ENCODE results near the gene FAF2. TPM values are rescaled to one million over a fixed set of nuclear protein-coding genes. Genes with fewer than 3 reads are reported as not detected.

FAF2 gene
- total and polyA plus RNA-seq, 4 donors = 12.7 to 28.3 (median 16.5) TPM

GRCh38 chr5:176420972-176421544 is 27.1 kb upstream of the FAF2 start:
- no peak overlapping the region for H3K4me3 ChIP-seq (ENCODE audit: low read depth in 1 of 3, low read length in 3 of 3)
- no peaks in the 10 kb centered on the region for H3K36me3 ChIP-seq (ENCODE audit: control insufficient read depth in 4 of 4, insufficient read depth in 3 of 4, low read depth in 1 of 4, low read length in 3 of 4)
- no peak for TF ChIP-seq YY1 (IDR thresholded peaks at IDR 0.05)
- TF ChIP-seq JUND (IDR thresholded peaks at IDR 0.05) = no peak
- TF ChIP-seq MAX (IDR thresholded peaks at IDR 0.05) = no peak
- TF ChIP-seq REST (IDR thresholded peaks at IDR 0.05) = no peak
- TF ChIP-seq FOXA1 (IDR thresholded peaks at IDR 0.05) = no peak
- no peak for TF ChIP-seq ZBTB33 (IDR thresholded peaks at IDR 0.05)
- no peak for TF ChIP-seq SP1 (IDR thresholded peaks at IDR 0.05)
- no peak for TF ChIP-seq NR2F2 (IDR thresholded peaks at IDR 0.05)
- no peak for TF ChIP-seq EGR1 (IDR thresholded peaks at IDR 0.05; ENCODE audit: low read depth in 2 of 2)
- no peak for TF ChIP-seq RAD21 (IDR thresholded peaks at IDR 0.05)
- H3K9me3 ChIP-seq (ENCODE audit: control insufficient read depth in 4 of 4, low read length in 3 of 4) = no peaks in the 10 kb centered on the region
- H3K4me1 ChIP-seq (ENCODE audit: control insufficient read depth in 4 of 4, insufficient read depth in 4 of 4, low read length in 3 of 4) = peaks cover 0 to 7% (median 6%) of the 10 kb centered on the region in 4 donors
- peaks cover 0 to 2% (median 0%) of the 10 kb centered on the region in 4 donors for H3K27me3 ChIP-seq (ENCODE audit: control insufficient read depth in 4 of 4, insufficient read depth in 4 of 4, low read length in 3 of 4)
- no peak for DNase-seq (ENCODE audit: low spot score)
- no peak overlapping the region for H3K9ac ChIP-seq (ENCODE audit: low read depth in 1 of 2, low read length in 2 of 2)
- WGBS = 75% methylated on average over 2 of the region's 2 CpGs
- no peak overlapping the region for H3K27ac ChIP-seq (ENCODE audit: low read depth in 1 of 2, low read length in 2 of 2)

DNA sequence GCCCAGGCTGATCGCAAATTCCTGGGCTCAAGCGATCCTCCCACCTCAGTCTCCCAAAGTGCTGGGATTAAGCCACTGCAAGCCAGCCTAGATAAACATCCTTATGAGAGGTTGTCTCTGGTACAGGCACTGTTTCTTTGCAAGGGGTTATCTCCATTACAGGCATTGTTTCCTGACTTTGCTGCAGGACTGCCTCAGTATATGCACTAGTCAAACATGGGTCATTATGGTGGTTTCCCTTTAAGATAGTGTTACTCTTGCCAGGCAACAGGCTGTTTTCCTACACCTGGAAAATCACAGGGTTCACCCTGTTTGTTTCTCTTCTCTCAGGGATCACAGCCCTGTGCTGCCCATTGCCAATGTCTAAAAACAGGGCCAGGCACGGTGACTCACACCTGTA is 24.0 kb upstream of the FAF2 start:
- no peaks in the 10 kb centered on the region for H3K9me3 ChIP-seq (ENCODE audit: control insufficient read depth in 4 of 4, low read length in 3 of 4)
- 90% methylated on average over 3 of the region's 3 CpGs for WGBS
- TF ChIP-seq RAD21 (IDR thresholded peaks at IDR 0.05) = no peak
- no peak for TF ChIP-seq HNF4G (IDR thresholded peaks at IDR 0.05)
- no peak for TF ChIP-seq ATF3 (IDR thresholded peaks at IDR 0.05)
- H3K9ac ChIP-seq (ENCODE audit: low read depth in 1 of 2, low read length in 2 of 2) = no peak overlapping the region
- no peaks in the 10 kb centered on the region for H3K36me3 ChIP-seq (ENCODE audit: control insufficient read depth in 4 of 4, insufficient read depth in 3 of 4, low read depth in 1 of 4, low read length in 3 of 4)
- H3K27ac ChIP-seq (ENCODE audit: low read depth in 1 of 2, low read length in 2 of 2) = no peak overlapping the region
- no peak for DNase-seq (ENCODE audit: low spot score)
- H3K4me1 ChIP-seq (ENCODE audit: control insufficient read depth in 4 of 4, insufficient read depth in 4 of 4, low read length in 3 of 4) = no peaks in the 10 kb centered on the region
- H3K4me3 ChIP-seq (ENCODE audit: low read depth in 1 of 3, low read length in 3 of 3) = no peak overlapping the region
- H3K27me3 ChIP-seq (ENCODE audit: control insufficient read depth in 4 of 4, insufficient read depth in 4 of 4, low read length in 3 of 4) = peaks cover 0 to 2% (median 0%) of the 10 kb centered on the region in 4 donors

DNA sequence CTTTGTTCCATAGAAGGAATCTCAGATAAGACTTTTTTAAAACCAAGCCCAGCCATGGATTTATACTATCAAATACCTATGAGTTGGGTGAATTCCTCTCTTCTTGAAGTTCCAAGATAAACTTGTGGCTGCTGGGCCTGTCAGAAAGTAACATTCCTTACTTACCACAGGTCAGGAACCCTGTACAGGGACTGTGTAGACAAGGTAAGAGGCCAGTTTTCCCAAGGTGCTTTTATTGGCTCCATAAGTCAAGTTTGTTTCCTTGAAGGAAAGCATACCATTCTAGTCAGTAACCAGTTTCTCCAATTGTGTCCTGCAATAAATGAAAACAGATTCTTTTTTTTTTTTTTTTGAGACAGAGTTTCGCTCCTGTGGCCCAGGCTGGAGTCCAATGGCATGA is 23.0 kb upstream of the FAF2 start:
- Histone ChIP-seq H3K36me3 (ENCODE audit: control insufficient read depth in 4 of 4, insufficient read depth in 3 of 4, low read depth in 1 of 4, low read length in 3 of 4) (no peaks in the 10 kb centered on the region), H3K4me3 (ENCODE audit: low read depth in 1 of 3, low read length in 3 of 3) (no peak overlapping the region), H3K9ac (ENCODE audit: low read depth in 1 of 2, low read length in 2 of 2) (no peak overlapping the region), H3K27ac (ENCODE audit: low read depth in 1 of 2, low read length in 2 of 2) (no peak overlapping the region), H3K27me3 (ENCODE audit: control insufficient read depth in 4 of 4, insufficient read depth in 4 of 4, low read length in 3 of 4) (peaks cover 0 to 2% (median 0%) of the 10 kb centered on the region in 4 donors), H3K4me1 (ENCODE audit: control insufficient read depth in 4 of 4, insufficient read depth in 4 of 4, low read length in 3 of 4) (no peaks in the 10 kb centered on the region), H3K9me3 (ENCODE audit: control insufficient read depth in 4 of 4, low read length in 3 of 4) (no peaks in the 10 kb centered on the region)
- no peak for DNase-seq (ENCODE audit: low spot score)
- 93% methylated on average over 1 of the region's 1 CpG for WGBS
- no peak for TF ChIP-seq JUND (IDR thresholded peaks at IDR 0.05)
- no peak for TF ChIP-seq HNF4A (conservative IDR thresholded peaks at IDR 0.05)
- TF ChIP-seq RXRA (IDR thresholded peaks at IDR 0.05) = no peak
- no peak for TF ChIP-seq YY1 (IDR thresholded peaks at IDR 0.05)
- no peak for TF ChIP-seq NR2F2 (IDR thresholded peaks at IDR 0.05)
- no peak for TF ChIP-seq ZBTB33 (IDR thresholded peaks at IDR 0.05)
- TF ChIP-seq SP1 (IDR thresholded peaks at IDR 0.05) = no peak
- no peak for TF ChIP-seq ATF3 (IDR thresholded peaks at IDR 0.05)
- TF ChIP-seq HNF4G (IDR thresholded peaks at IDR 0.05) = no peak
- no peak for TF ChIP-seq MAX (IDR thresholded peaks at IDR 0.05)
- TF ChIP-seq REST (IDR thresholded peaks at IDR 0.05) = no peak

Data from liver (tissue), 9 donors.